CD4-positive, alpha-beta T cell treated with Interleukin-10 for 1 hour (primary cell): ENCODE measurements around the gene ZNF577.

Source experiments
- DNase-seq: peaks from one replicate; pipeline ENCODE4 v3.0.0-alpha.2; 2020

Gene ZNF577

GRCh38 chr19:51861870-51862622 lies 25.7 kb downstream of the ZNF577 start:
- DNase-seq = no peak

- no peak for DNase-seq
These were observed 50.6 kb downstream of the ZNF577 start for GRCh38 chr19:51837145-51837544.

- no peak for DNase-seq
These were observed 57.5 kb downstream of the ZNF577 start for GRCh38 chr19:51830274-51830673.

GRCh38 chr19:51824281-51825005 lies 63.3 kb downstream of the ZNF577 start:
- DNase-seq = peak; percentile 23

GRCh38 chr19:51822946-51823345 lies 64.8 kb downstream of the ZNF577 start:
- no peak for DNase-seq

- DNase-seq = no peak
These were observed 65.4 kb downstream of the ZNF577 start for GRCh38 chr19:51822325-51822724.

GRCh38 chr19:51821921-51822320 lies 65.8 kb downstream of the ZNF577 start:
- no peak for DNase-seq

GRCh38 chr19:51821456-51821855 lies 66.3 kb downstream of the ZNF577 start:
- DNase-seq = no peak
